ENCODE results near the gene ACVR2A. TPM values are rescaled to one million over a fixed set of nuclear protein-coding genes. Genes with fewer than 3 reads are reported as not detected.

ACVR2A gene
- total and polyA plus RNA-seq, 9 of the 15 experiments (the other 6 are each of a cell fraction or from before 2014, with no cell fraction given): 1.2 to 3.9 (median 2.4) TPM

- TF ChIP-seq HDAC8 (tag; IDR thresholded peaks at IDR 0.05): 0 out of 2 replicates have a peak, but pooled peaks have one; percentile 40
- no peak for TF ChIP-seq MYNN (IDR thresholded peaks at IDR 0.05)
- no peak for TF ChIP-seq MYNN (CRISPR knock-in tag; IDR thresholded peaks at IDR 0.05)
- TF ChIP-seq MBD2 (IDR thresholded peaks at IDR 0.05; ENCODE audit: borderline replicate concordance, low read depth): no peak
- TF ChIP-seq, protein P1, sequence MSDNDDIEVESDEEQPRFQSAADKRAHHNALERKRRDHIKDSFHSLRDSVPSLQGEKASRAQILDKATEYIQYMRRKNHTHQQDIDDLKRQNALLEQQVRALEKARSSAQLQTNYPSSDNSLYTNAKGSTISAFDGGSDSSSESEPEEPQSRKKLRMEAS (CRISPR knock-in tag; IDR thresholded peaks at IDR 0.05): peak; percentile 53
- peak; percentile 82 for TF ChIP-seq RBFOX2 (IDR thresholded peaks at IDR 0.05; ENCODE audit: low read depth, low read length)
- TF ChIP-seq FIP1L1 (IDR thresholded peaks at IDR 0.05; ENCODE audit: low read depth, low read length, poor library complexity, severe bottlenecking): no peak
- TF ChIP-seq POLR3G (IDR thresholded peaks at IDR 0.05; ENCODE audit: extremely low read depth, insufficient read length, insufficient replicate concordance): no peak
- TF ChIP-seq ZMIZ1 (IDR thresholded peaks at IDR 0.05; ENCODE audit: low read depth in 2 of 2, low read length in 2 of 2): no peak
- TF ChIP-seq, protein P2, sequence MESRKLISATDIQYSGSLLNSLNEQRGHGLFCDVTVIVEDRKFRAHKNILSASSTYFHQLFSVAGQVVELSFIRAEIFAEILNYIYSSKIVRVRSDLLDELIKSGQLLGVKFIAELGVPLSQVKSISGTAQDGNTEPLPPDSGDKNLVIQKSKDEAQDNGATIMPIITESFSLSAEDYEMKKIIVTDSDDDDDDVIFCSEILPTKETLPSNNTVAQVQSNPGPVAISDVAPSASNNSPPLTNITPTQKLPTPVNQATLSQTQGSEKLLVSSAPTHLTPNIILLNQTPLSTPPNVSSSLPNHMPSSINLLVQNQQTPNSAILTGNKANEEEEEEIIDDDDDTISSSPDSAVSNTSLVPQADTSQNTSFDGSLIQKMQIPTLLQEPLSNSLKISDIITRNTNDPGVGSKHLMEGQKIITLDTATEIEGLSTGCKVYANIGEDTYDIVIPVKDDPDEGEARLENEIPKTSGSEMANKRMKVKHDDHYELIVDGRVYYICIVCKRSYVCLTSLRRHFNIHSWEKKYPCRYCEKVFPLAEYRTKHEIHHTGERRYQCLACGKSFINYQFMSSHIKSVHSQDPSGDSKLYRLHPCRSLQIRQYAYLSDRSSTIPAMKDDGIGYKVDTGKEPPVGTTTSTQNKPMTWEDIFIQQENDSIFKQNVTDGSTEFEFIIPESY (CRISPR knock-in tag; IDR thresholded peaks at IDR 0.05): peak; percentile 84; the same call in 1 of the 2 replicates
- no peak for TF ChIP-seq ZNF212 (CRISPR knock-in tag; IDR thresholded peaks at IDR 0.05)
- no peak for TF ChIP-seq ZNF561 (CRISPR knock-in tag; conservative IDR thresholded peaks at IDR 0.05)
- no peak for TF ChIP-seq ZNF644 (tag; IDR thresholded peaks at IDR 0.05; ENCODE audit: low read depth)
- no peak for TF ChIP-seq MTA1 (IDR thresholded peaks at IDR 0.05; ENCODE audit: borderline replicate concordance)
- TF ChIP-seq TAF9B (IDR thresholded peaks at IDR 0.05; ENCODE audit: partially characterized antibody): no peak
- TF ChIP-seq KLF16 (IDR thresholded peaks at IDR 0.05): no peak
- TF ChIP-seq ZNF780A (CRISPR knock-in tag; IDR thresholded peaks at IDR 0.05): no peak
- TF ChIP-seq HMGN3 (IDR thresholded peaks at IDR 0.05; ENCODE audit: borderline replicate concordance, extremely low read depth, insufficient read length, low read depth, low read length): peak; percentile 57
- no peak for TF ChIP-seq ARHGAP35 (IDR thresholded peaks at IDR 0.05; ENCODE audit: partially characterized antibody)
- TF ChIP-seq, protein P3, sequence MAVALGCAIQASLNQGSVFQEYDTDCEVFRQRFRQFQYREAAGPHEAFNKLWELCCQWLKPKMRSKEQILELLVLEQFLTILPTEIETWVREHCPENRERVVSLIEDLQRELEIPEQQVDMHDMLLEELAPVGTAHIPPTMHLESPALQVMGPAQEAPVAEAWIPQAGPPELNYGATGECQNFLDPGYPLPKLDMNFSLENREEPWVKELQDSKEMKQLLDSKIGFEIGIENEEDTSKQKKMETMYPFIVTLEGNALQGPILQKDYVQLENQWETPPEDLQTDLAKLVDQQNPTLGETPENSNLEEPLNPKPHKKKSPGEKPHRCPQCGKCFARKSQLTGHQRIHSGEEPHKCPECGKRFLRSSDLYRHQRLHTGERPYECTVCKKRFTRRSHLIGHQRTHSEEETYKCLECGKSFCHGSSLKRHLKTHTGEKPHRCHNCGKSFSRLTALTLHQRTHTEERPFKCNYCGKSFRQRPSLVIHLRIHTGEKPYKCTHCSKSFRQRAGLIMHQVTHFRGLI (CRISPR knock-in tag; IDR thresholded peaks at IDR 0.05): 0 out of 2 replicates have a peak, but pooled peaks have one; percentile 6
- no peak for TF ChIP-seq NUFIP1 (IDR thresholded peaks at IDR 0.05; ENCODE audit: partially characterized antibody)
- TF ChIP-seq SP1 (CRISPR knock-in tag; IDR thresholded peaks at IDR 0.05): no peak; the same call in 1 of the 2 replicates
Measured at GRCh38 chr2:147843864-147844696, 749 bp upstream of the ACVR2A start (continued).
